ENCODE measurements around the gene ZNF207. TPM values are rescaled to one million over a fixed set of nuclear protein-coding genes. Genes with fewer than 3 reads are reported as not detected.

Gene ZNF207
- total RNA-seq, 1 donor from 2014 or later = 276 TPM

DNA sequence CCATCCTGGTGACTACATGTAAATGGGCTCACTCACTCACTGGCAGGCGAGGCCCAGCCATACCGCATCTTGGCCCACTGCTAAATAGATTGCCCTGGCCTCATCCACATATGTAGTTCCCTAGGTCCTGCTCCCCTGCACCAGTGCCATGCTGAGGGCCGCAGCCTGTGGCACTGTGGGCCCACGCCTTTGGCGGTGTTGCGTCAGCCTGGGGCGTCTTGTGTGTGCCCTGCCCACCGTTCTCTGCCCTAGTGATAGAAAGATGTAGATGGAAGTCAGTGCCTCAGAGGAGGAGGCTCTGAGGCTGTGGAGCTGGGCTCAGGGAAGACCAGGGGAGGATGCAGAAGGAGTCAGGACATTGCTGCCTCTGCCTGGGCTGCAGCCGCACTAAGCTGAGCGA lies 26.9 kb upstream of the ZNF207 start:
- no peak overlapping the region for H3K27ac Mint-ChIP-seq
- intact Hi-C loops (cut with micrococcal nuclease) = no loop called here
- no peak for ATAC-seq (ENCODE audit: low read depth)

DNA sequence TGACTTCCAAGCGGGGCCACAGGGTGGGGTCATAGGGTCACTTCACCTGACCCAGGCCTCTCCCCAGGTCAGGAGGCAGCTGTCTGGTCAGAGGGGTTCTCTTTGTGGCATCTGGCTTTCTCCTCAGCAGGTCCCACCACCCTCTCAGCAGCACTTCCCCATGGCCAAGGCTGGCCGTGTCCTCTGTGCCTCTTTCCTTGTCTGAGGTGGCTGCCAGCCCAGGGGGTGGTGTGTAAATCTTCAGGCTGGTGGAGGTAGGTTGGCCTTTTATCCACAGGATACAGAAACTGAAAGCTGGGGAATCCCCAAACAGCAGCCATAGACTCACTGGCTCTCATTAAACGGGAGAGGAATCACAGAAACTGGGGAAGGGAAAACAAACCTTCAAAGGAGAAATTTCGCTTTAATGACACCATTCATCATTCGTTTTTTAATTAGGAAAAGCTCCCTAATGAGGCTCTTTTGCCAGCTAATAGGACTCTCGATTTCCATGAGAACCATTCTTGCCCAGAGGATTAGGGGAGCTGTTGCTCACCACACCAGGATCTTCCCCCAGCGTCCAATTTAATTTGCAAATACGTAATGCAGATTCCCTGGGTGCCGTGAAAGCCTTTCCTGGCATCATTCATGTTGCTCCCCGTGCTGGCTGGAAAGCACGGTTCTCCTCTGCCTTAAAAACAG lies 26.0 kb upstream of the ZNF207 start:
- intact Hi-C loops (cut with micrococcal nuclease) = no loop called here
- POLR2A ChIA-PET = interaction anchor here (0.5 kb wide), 1 partner anchor 27 kb away, joined by 5 read pairs; no protein-coding TSS in a partner anchor
- DNase-seq = no peak
- no peak for ATAC-seq (ENCODE audit: low read depth)
- Mint-ChIP-seq H3K36me3 (ENCODE audit: low read depth) (no peaks in the 10 kb centered on the region), H3K4me1 (peaks cover 25% of the 10 kb centered on the region), H3K27me3 (no peaks in the 10 kb centered on the region), H3K4me3 (no peak overlapping the region), H3K9me3 (no peaks in the 10 kb centered on the region), H3K27ac (no peak overlapping the region)
- TF ChIP-seq, protein P1, sequence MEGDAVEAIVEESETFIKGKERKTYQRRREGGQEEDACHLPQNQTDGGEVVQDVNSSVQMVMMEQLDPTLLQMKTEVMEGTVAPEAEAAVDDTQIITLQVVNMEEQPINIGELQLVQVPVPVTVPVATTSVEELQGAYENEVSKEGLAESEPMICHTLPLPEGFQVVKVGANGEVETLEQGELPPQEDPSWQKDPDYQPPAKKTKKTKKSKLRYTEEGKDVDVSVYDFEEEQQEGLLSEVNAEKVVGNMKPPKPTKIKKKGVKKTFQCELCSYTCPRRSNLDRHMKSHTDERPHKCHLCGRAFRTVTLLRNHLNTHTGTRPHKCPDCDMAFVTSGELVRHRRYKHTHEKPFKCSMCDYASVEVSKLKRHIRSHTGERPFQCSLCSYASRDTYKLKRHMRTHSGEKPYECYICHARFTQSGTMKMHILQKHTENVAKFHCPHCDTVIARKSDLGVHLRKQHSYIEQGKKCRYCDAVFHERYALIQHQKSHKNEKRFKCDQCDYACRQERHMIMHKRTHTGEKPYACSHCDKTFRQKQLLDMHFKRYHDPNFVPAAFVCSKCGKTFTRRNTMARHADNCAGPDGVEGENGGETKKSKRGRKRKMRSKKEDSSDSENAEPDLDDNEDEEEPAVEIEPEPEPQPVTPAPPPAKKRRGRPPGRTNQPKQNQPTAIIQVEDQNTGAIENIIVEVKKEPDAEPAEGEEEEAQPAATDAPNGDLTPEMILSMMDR (IDR thresholded peaks at IDR 0.05) = no peak
- CTCF ChIA-PET = interaction anchor here (1.1 kb wide), 1 partner anchor 123 kb away, joined by 3 read pairs; no protein-coding TSS in a partner anchor

More for the DNA sequence above, 26.9 kb upstream of the ZNF207 start:
- Mint-ChIP-seq H3K4me3 (no peak overlapping the region), H3K36me3 (ENCODE audit: low read depth) (no peaks in the 10 kb centered on the region), H3K27me3 (no peaks in the 10 kb centered on the region), H3K9me3 (no peaks in the 10 kb centered on the region), H3K4me1 (peaks cover 30% of the 10 kb centered on the region)
- TF ChIP-seq, protein P1 (IDR thresholded peaks at IDR 0.05) = no peak
- ChIA-PET POLR2A (no interaction called here), CTCF (no interaction called here)
- DNase-seq = no peak

DNA sequence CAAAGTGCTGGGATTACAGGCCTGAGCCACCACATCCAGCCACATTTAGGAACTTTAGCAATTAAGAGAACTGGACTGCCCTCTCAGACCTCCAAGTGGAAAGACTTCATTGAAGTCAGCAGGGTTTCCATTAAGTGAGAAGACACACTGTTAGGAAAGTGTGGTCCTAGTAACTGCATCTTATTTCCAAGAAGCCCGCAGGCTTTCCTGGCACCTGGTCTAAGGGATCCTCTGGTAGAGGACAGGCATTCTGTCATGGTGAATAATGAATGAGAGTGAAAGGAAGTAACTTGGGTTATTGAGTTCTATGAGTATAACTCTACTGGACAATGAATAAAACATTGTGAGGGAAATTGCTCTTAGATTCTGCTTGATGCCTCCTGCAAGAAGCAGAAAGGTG lies 22.0 kb upstream of the ZNF207 start:
- no peaks in the 10 kb centered on the region for H3K9me3 Mint-ChIP-seq
- TF ChIP-seq, protein P1 (IDR thresholded peaks at IDR 0.05) = no peak
- ATAC-seq (ENCODE audit: low read depth) (no peak), DNase-seq (no peak)
- POLR2A ChIA-PET = interaction anchor here (1.4 to 1.5 kb wide), 3 partner anchors 8 to 14 kb away, joined by 3 to 4 read pairs (median 4); partner anchors contain the start of gene C17orf75
- H3K36me3 Mint-ChIP-seq (ENCODE audit: low read depth) = peaks cover 9% of the 10 kb centered on the region
- H3K27me3 Mint-ChIP-seq = no peaks in the 10 kb centered on the region
- peaks cover 15% of the 10 kb centered on the region for H3K4me1 Mint-ChIP-seq
- peak overlapping the region; percentile 12 for H3K27ac Mint-ChIP-seq
- CTCF ChIA-PET = no interaction called here
- no peak overlapping the region for H3K4me3 Mint-ChIP-seq
- intact Hi-C loops (cut with micrococcal nuclease) = no loop called here

DNA sequence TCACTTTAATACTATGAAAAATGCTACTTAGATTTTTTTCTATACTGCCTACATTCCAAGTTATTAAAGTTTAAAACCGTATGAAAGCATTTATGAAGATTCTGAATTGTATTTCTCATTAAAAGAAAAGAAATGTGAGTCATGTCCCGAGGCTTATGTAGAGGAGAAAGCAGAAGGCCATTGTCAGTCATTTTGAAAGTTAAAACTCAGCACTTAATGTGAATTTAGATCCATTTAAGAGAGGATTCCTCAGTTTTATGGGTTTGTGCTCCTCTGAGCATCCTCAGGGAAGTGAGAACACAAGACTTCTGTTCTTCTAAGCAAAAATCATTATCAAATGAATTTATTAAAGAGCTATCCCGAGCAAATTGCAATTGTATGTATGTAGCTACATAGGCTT lies 19.8 kb upstream of the ZNF207 start:
- Mint-ChIP-seq H3K9me3 (no peaks in the 10 kb centered on the region), H3K4me3 (no peak overlapping the region), H3K27me3 (no peaks in the 10 kb centered on the region), H3K27ac (no peak overlapping the region), H3K4me1 (peaks cover 2% of the 10 kb centered on the region), H3K36me3 (ENCODE audit: low read depth) (peaks cover 26% of the 10 kb centered on the region)
- TF ChIP-seq, protein P1 (IDR thresholded peaks at IDR 0.05) = no peak
- POLR2A ChIA-PET = interaction anchor here (1.8 kb wide), 1 partner anchor 12 kb away, joined by 4 read pairs; the partner anchor contains the start of gene C17orf75
- DNase-seq (no peak), ATAC-seq (ENCODE audit: low read depth) (no peak)
- intact Hi-C loops (cut with micrococcal nuclease) = no loop called here
- CTCF ChIA-PET = interaction anchor here (0.9 kb wide), 1 partner anchor 12 kb away, joined by 3 read pairs; no protein-coding TSS in a partner anchor

DNA sequence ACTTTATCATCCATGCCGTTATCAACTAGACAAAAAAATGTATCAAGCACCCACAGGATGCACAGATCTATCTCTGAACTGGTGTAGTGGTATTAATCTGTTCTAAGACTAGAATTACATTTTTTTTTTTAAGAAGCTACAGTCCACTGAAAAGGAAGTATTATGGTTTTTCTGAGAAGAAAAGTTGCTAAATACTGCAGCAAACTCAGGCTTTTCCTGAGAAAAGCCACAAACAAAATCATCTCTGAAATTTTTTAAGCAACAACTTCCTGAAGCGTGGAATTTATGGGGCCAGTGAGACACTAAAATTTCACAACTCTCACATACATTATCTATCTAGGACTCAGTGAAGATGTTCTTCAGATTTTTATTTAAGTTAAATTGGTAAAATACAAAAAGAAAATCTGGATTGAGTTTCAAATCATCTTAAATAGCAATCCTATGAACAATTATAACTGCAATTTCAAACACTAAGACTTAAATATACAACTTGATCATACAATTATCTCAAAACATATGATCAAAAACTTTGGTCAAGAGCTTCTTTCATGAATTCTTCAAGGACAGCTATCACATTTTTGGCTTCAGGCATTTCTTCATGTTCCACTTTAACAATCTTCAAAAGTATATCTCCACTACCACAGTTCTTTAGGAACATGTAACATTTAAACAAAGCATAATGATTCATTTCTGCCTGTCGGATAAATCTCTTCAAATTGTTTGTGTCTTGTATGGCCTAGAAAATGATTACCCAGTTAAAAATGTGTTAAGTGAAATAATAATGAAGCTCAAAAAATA lies 18.5 kb upstream of the ZNF207 start:
- H3K4me1 Mint-ChIP-seq = peaks cover 2% of the 10 kb centered on the region
- no peak overlapping the region for H3K27ac Mint-ChIP-seq
- no peak for ATAC-seq (ENCODE audit: low read depth)
- TF ChIP-seq, protein P1 (IDR thresholded peaks at IDR 0.05) = no peak
- no peak overlapping the region for H3K4me3 Mint-ChIP-seq
- intact Hi-C loops (cut with micrococcal nuclease) = no loop called here
- H3K27me3 Mint-ChIP-seq = no peaks in the 10 kb centered on the region
- ChIA-PET CTCF (interaction anchor here (0.9 kb wide), 1 partner anchor 13 kb away, joined by 3 read pairs; no protein-coding TSS in a partner anchor), POLR2A (interaction anchor here (0.6 to 1.8 kb wide), 2 partner anchors 11 to 13 kb away, joined by 4 read pairs; partner anchors contain the start of gene C17orf75)
- no peaks in the 10 kb centered on the region for H3K9me3 Mint-ChIP-seq
- peaks cover 35% of the 10 kb centered on the region for H3K36me3 Mint-ChIP-seq (ENCODE audit: low read depth)
- no peak for DNase-seq
